ENCODE measurements around the gene DMTF1. TPM values are rescaled to one million over a fixed set of nuclear protein-coding genes. Genes with fewer than 3 reads are reported as not detected.

DMTF1 gene
- polyA plus RNA-seq, 2 of the 4 experiments (the other 2 are of a cell fraction), result 37.3 to 124 TPM

DNA sequence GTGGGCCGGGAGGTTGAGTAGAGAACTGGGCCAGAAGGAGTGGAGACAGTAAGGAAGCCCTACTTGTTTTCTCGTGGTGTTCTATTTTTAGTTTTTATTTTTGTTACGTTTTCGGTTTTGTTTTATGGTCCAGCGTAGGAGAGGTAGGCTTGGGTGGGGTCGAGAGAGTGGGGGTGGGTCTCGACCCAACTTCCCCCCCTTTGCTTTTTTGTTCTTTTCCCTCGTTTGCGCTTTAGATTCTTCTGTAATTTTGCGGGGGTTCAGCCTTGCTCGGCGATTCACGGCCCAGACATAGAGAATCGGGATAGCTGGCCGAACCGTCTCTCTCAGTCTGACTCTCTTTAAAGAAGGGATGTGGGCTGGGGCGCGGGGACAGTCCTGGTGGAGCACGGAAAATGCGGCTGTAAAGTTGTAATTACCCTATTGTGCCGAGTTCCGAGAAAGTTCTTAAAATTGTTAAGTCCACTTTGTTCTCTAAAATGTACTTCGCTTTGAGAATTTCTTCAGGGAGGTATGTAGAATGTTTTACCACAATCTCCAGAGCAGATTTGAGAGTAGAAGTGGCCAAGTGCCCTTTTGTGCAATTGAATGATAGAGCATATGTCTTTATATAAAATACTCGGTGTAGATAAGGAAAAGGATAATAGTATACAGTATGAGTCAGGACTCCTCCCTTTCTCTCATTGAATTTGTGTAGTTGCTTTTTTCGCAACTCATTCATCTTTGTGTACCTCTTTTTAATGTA is 816 bp downstream of the DMTF1 start:
- peak; percentile 22 to 48; a peak in 5 of 6 replicates for ATAC-seq
- Histone ChIP-seq H3K4me3 (peak overlapping the region; percentile 61), H3K4me1 (peaks cover 36% of the 10 kb centered on the region), H3K27ac (peak overlapping the region; percentile 90 to 99), H3K9me3 (no peaks in the 10 kb centered on the region), H3K4me2 (peak overlapping the region; percentile 92)
- no peak for FAIRE-seq
- TF ChIP-seq KDM5A (IDR thresholded peaks at IDR 0.05) (0 out of 2 replicates have a peak, but pooled peaks have one; percentile 12), HOXB13 (CRISPR knock-in tag; IDR thresholded peaks at IDR 0.05; ENCODE audit: low read depth) (no peak)
- peak; percentile 5 to 7 for DNase-seq (ENCODE audit: low read depth in 1 of 2, low spot score in 1 of 2)
- WGBS (ENCODE audit: missing lambda C conversion rate), result under 1% methylated on average over 25 of the region's 25 CpGs
- POLR2A ChIA-PET, result interaction anchor here (0.7 to 2.4 kb wide), 22 partner anchors 7 to 1067 kb away, joined by 3 to 24 read pairs (median 4); partner anchors contain the start of genes CROT, SRI and TMEM243
- CTCF ChIA-PET, result interaction anchor here (0.6 to 1.4 kb wide), 4 partner anchors 10 to 262 kb away, joined by 3 read pairs; no protein-coding TSS in a partner anchor

DNA sequence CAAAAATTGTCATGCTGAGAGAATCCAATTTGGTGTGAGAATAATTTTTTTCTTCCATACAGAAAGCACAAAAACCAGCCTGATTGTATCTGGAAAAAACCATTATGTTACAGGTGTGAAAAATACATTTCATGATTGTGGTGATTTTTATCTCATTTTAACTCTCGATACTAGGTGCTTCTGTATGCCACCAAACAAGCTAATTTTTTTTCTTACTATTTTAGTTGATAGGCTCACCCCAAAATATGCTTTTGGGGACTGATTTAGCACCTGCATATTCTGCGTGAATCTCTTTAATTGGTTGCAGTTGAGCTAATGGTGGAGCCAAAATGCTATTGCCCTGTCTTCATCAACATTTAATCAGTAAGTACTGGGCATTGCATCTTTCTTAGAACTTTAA is 1.9 kb downstream of the DMTF1 start:
- FAIRE-seq, result no peak
- POLR2A ChIA-PET, result interaction anchor here (0.8 to 2.3 kb wide), 2 partner anchors 8 to 9 kb away, joined by 3 to 14 read pairs; no protein-coding TSS in a partner anchor
- no peaks in the 10 kb centered on the region for H3K9me3 ChIP-seq

DNA sequence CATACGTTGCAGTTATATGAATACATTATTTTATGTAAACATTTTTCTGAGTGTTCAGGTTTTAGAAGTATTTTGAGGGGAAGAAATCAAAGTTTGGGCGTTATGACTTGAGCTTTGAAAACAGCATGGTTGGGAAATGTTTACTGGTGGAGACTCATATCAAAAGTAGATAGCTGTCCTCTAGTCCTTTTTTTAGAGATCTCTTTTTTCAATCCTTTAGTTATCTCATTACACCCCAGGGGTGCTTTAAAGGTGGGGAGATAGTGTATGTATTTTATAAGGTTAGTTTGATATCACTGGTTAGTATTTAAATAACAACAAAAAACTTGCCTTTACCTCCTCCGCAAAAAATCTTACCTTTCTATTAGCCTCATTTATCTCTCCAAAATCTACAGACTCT is 2.3 kb downstream of the DMTF1 start:
- no peaks in the 10 kb centered on the region for H3K9me3 ChIP-seq
- peaks cover 36% of the 10 kb centered on the region for H3K4me1 ChIP-seq
- peak overlapping the region; percentile 61 for H3K4me3 ChIP-seq
- FAIRE-seq (no peak), DNase-seq (ENCODE audit: low read depth in 1 of 2, low spot score in 1 of 2) (no peak), ATAC-seq (no peak)
- peak overlapping the region; percentile 92 for H3K4me2 ChIP-seq
- POLR2A ChIA-PET, result interaction anchor here (0.8 kb wide), 1 partner anchor 8 kb away, joined by 3 read pairs; no protein-coding TSS in a partner anchor
- TF ChIP-seq, protein P1, sequence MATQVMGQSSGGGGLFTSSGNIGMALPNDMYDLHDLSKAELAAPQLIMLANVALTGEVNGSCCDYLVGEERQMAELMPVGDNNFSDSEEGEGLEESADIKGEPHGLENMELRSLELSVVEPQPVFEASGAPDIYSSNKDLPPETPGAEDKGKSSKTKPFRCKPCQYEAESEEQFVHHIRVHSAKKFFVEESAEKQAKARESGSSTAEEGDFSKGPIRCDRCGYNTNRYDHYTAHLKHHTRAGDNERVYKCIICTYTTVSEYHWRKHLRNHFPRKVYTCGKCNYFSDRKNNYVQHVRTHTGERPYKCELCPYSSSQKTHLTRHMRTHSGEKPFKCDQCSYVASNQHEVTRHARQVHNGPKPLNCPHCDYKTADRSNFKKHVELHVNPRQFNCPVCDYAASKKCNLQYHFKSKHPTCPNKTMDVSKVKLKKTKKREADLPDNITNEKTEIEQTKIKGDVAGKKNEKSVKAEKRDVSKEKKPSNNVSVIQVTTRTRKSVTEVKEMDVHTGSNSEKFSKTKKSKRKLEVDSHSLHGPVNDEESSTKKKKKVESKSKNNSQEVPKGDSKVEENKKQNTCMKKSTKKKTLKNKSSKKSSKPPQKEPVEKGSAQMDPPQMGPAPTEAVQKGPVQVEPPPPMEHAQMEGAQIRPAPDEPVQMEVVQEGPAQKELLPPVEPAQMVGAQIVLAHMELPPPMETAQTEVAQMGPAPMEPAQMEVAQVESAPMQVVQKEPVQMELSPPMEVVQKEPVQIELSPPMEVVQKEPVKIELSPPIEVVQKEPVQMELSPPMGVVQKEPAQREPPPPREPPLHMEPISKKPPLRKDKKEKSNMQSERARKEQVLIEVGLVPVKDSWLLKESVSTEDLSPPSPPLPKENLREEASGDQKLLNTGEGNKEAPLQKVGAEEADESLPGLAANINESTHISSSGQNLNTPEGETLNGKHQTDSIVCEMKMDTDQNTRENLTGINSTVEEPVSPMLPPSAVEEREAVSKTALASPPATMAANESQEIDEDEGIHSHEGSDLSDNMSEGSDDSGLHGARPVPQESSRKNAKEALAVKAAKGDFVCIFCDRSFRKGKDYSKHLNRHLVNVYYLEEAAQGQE (IDR thresholded peaks at IDR 0.05), result no peak
- no peak for TF ChIP-seq CEBPB (IDR thresholded peaks at IDR 0.05)
- TF ChIP-seq, protein P2, sequence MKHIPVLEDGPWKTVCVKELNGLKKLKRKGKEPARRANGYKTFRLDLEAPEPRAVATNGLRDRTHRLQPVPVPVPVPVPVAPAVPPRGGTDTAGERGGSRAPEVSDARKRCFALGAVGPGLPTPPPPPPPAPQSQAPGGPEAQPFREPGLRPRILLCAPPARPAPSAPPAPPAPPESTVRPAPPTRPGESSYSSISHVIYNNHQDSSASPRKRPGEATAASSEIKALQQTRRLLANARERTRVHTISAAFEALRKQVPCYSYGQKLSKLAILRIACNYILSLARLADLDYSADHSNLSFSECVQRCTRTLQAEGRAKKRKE (CRISPR knock-in tag; IDR thresholded peaks at IDR 0.05; ENCODE audit: low read depth), result no peak
- TF ChIP-seq BHLHE40 (IDR thresholded peaks at IDR 0.05; ENCODE audit: low read depth, low read length), result no peak
- CTCF ChIA-PET, result no interaction called here
- peak overlapping the region in 1 of 2 experiments; percentile 26; a peak in 2 of 6 replicates for H3K27ac ChIP-seq
- 34% methylated on average over 3 of the region's 3 CpGs for WGBS (ENCODE audit: missing lambda C conversion rate)

More for the DNA sequence above, 1.9 kb downstream of the DMTF1 start:
- WGBS (ENCODE audit: missing lambda C conversion rate), result 44% methylated on average over 2 of the region's 2 CpGs
- no peak for DNase-seq (ENCODE audit: low read depth in 1 of 2, low spot score in 1 of 2)
- peak overlapping the region; percentile 92 for H3K4me2 ChIP-seq
- CTCF ChIA-PET, result interaction anchor here (0.6 kb wide), 1 partner anchor 34 kb away, joined by 3 read pairs; no protein-coding TSS in a partner anchor
- H3K27ac ChIP-seq, result peak overlapping the region; percentile 26 to 90; a peak in 3 of 6 replicates
- H3K4me3 ChIP-seq, result peak overlapping the region; percentile 61
- peaks cover 36% of the 10 kb centered on the region for H3K4me1 ChIP-seq
- no peak for ATAC-seq
- TF ChIP-seq RCOR1 (IDR thresholded peaks at IDR 0.05; ENCODE audit: low read depth, low read length), result no peak
- TF ChIP-seq CHD2 (IDR thresholded peaks at IDR 0.05; ENCODE audit: low read length, partially characterized antibody), result no peak
- no peak for TF ChIP-seq PBX3 (IDR thresholded peaks at IDR 0.05)
- TF ChIP-seq CTCF (IDR thresholded peaks at IDR 0.05), result no peak
- TF ChIP-seq EP300 (IDR thresholded peaks at IDR 0.05), result no peak
- TF ChIP-seq KDM1A (IDR thresholded peaks at IDR 0.05; ENCODE audit: low read depth), result no peak
- TF ChIP-seq POLR2AphosphoS2 (conservative IDR thresholded peaks at IDR 0.05; ENCODE audit: low read length), result no peak
- no peak for TF ChIP-seq SMC3 (IDR thresholded peaks at IDR 0.05)
- TF ChIP-seq FOSB (CRISPR knock-in tag; IDR thresholded peaks at IDR 0.05), result no peak
- TF ChIP-seq HOXB5 (CRISPR knock-in tag; IDR thresholded peaks at IDR 0.05), result no peak
- TF ChIP-seq HDAC2 (IDR thresholded peaks at IDR 0.05), result no peak
- TF ChIP-seq CBX2 (IDR thresholded peaks at IDR 0.05; ENCODE audit: borderline replicate concordance, low read depth), result no peak
- no peak for TF ChIP-seq EHF (CRISPR knock-in tag; IDR thresholded peaks at IDR 0.05)
- no peak for TF ChIP-seq CEBPB (IDR thresholded peaks at IDR 0.05)

All from A549 (cell line).